Measurements from ENCODE around the gene CLCF1. TPM values are rescaled to one million over a fixed set of nuclear protein-coding genes. Genes with fewer than 3 reads are reported as not detected.

The CLCF1 gene
- polyA plus RNA-seq, 1 donor from 2014 or later: not detected

DNA sequence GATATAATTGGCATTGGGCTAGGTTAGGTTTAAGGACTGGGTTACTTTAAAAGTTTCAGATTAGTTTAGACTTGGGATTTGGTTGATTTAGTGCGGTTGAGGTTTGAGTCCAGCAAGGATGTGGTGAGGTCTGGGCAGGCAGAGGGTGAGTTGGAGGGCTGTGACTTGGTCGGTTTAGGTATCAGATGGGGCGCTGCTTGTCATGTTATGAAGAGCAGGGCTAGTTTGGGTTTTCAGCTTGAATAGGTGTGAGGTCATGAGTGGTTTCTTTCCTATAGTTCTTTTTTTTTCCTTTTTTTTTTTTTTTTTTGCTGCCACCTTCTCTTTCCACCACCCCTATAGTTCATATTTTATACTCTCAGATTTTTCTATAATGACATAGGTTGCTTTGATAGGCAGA, 4.8 kb downstream of the CLCF1 start:
- Histone ChIP-seq H3F3A (ENCODE audit: insufficient read depth, low read length, poor library complexity, severe bottlenecking) (no peaks in the 10 kb centered on the region), H3K79me2 (replicated peaks; ENCODE audit: insufficient read depth, low read length) (no peaks in the 10 kb centered on the region), H4K20me1 (ENCODE audit: insufficient read depth) (no peaks in the 10 kb centered on the region), H3K4me2 (ENCODE audit: low read length) (no peak overlapping the region), H3K36me3 (ENCODE audit: insufficient read depth, low read length) (no peaks in the 10 kb centered on the region), H3K27ac (ENCODE audit: low read length) (no peak overlapping the region), H3K9me2 (ENCODE audit: insufficient read depth, low read length) (no peaks in the 10 kb centered on the region), H2AFZ (ENCODE audit: low read depth, low read length) (no peak overlapping the region), H3K9me3 (ENCODE audit: low read length) (no peaks in the 10 kb centered on the region), H3K9ac (ENCODE audit: low read length) (no peak overlapping the region), H3K27me3 (ENCODE audit: insufficient read depth, low read depth, low read length) (peaks cover 16% of the 10 kb centered on the region), H3K4me3 (ENCODE audit: low read length) (no peak overlapping the region)
- TF ChIP-seq, protein P1, sequence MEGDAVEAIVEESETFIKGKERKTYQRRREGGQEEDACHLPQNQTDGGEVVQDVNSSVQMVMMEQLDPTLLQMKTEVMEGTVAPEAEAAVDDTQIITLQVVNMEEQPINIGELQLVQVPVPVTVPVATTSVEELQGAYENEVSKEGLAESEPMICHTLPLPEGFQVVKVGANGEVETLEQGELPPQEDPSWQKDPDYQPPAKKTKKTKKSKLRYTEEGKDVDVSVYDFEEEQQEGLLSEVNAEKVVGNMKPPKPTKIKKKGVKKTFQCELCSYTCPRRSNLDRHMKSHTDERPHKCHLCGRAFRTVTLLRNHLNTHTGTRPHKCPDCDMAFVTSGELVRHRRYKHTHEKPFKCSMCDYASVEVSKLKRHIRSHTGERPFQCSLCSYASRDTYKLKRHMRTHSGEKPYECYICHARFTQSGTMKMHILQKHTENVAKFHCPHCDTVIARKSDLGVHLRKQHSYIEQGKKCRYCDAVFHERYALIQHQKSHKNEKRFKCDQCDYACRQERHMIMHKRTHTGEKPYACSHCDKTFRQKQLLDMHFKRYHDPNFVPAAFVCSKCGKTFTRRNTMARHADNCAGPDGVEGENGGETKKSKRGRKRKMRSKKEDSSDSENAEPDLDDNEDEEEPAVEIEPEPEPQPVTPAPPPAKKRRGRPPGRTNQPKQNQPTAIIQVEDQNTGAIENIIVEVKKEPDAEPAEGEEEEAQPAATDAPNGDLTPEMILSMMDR (IDR thresholded peaks at IDR 0.05; ENCODE audit: poor library complexity, severe bottlenecking): no peak
- TF ChIP-seq EP300 (conservative IDR thresholded peaks at IDR 0.05; ENCODE audit: poor library complexity, severe bottlenecking) (no peak), MXI1 (conservative IDR thresholded peaks at IDR 0.05; ENCODE audit: poor library complexity, severe bottlenecking) (no peak), EZH2 (IDR thresholded peaks at IDR 0.05; ENCODE audit: borderline replicate concordance, insufficient read depth, low read length, poor library complexity, severe bottlenecking) (no peak), POLR2AphosphoS5 (IDR thresholded peaks at IDR 0.05) (no peak), SMC3 (conservative IDR thresholded peaks at IDR 0.05; ENCODE audit: poor library complexity) (no peak), RAD21 (conservative IDR thresholded peaks at IDR 0.05) (no peak), TAF1 (IDR thresholded peaks at IDR 0.05; ENCODE audit: low read depth) (no peak)
- TF ChIP-seq, protein P2, sequence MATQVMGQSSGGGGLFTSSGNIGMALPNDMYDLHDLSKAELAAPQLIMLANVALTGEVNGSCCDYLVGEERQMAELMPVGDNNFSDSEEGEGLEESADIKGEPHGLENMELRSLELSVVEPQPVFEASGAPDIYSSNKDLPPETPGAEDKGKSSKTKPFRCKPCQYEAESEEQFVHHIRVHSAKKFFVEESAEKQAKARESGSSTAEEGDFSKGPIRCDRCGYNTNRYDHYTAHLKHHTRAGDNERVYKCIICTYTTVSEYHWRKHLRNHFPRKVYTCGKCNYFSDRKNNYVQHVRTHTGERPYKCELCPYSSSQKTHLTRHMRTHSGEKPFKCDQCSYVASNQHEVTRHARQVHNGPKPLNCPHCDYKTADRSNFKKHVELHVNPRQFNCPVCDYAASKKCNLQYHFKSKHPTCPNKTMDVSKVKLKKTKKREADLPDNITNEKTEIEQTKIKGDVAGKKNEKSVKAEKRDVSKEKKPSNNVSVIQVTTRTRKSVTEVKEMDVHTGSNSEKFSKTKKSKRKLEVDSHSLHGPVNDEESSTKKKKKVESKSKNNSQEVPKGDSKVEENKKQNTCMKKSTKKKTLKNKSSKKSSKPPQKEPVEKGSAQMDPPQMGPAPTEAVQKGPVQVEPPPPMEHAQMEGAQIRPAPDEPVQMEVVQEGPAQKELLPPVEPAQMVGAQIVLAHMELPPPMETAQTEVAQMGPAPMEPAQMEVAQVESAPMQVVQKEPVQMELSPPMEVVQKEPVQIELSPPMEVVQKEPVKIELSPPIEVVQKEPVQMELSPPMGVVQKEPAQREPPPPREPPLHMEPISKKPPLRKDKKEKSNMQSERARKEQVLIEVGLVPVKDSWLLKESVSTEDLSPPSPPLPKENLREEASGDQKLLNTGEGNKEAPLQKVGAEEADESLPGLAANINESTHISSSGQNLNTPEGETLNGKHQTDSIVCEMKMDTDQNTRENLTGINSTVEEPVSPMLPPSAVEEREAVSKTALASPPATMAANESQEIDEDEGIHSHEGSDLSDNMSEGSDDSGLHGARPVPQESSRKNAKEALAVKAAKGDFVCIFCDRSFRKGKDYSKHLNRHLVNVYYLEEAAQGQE (IDR thresholded peaks at IDR 0.05; ENCODE audit: borderline replicate concordance): no peak

DNA sequence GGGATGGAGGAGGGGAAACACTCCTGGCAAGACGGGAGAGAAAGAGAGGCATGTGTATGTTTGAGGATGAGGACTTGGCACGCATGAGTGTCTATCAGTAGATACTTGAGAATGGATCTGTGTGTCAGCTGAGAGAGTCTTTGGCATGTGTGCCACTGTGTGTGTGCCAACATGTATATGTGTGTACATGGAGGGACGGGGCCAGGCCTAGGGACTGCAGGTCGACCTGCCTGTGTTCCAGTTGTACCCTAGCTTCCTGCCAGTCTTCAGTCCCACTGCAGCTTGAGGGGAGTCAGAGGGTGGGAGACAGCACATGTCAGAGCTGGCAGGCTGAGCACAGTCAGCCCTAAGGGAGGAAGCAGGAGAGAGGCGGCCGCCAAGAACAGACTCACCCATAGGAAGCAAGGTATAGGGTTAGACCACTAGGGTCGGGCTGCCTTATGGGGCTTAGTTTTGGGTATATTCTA, 5.6 kb downstream of the CLCF1 start:
- no peak for TF ChIP-seq EP300 (conservative IDR thresholded peaks at IDR 0.05; ENCODE audit: poor library complexity, severe bottlenecking)
- TF ChIP-seq, protein P2 (IDR thresholded peaks at IDR 0.05; ENCODE audit: borderline replicate concordance): no peak
- TF ChIP-seq, protein P1 (IDR thresholded peaks at IDR 0.05; ENCODE audit: poor library complexity, severe bottlenecking): no peak
- TF ChIP-seq MXI1 (conservative IDR thresholded peaks at IDR 0.05; ENCODE audit: poor library complexity, severe bottlenecking): no peak
- no peak for TF ChIP-seq EZH2 (IDR thresholded peaks at IDR 0.05; ENCODE audit: borderline replicate concordance, insufficient read depth, low read length, poor library complexity, severe bottlenecking)
- TF ChIP-seq TAF1 (IDR thresholded peaks at IDR 0.05; ENCODE audit: low read depth): no peak
- TF ChIP-seq RAD21 (conservative IDR thresholded peaks at IDR 0.05): no peak
- TF ChIP-seq POLR2AphosphoS5 (IDR thresholded peaks at IDR 0.05): no peak
- no peak for TF ChIP-seq SMC3 (conservative IDR thresholded peaks at IDR 0.05; ENCODE audit: poor library complexity)
- no peaks in the 10 kb centered on the region for H4K20me1 ChIP-seq (ENCODE audit: insufficient read depth)
- H3K36me3 ChIP-seq (ENCODE audit: insufficient read depth, low read length): no peaks in the 10 kb centered on the region
- H3F3A ChIP-seq (ENCODE audit: insufficient read depth, low read length, poor library complexity, severe bottlenecking): no peaks in the 10 kb centered on the region
- H3K4me2 ChIP-seq (ENCODE audit: low read length): no peak overlapping the region
- H3K27ac ChIP-seq (ENCODE audit: low read length): no peak overlapping the region
- H3K27me3 ChIP-seq (ENCODE audit: insufficient read depth, low read depth, low read length): peaks cover 9% of the 10 kb centered on the region
- H3K9me3 ChIP-seq (ENCODE audit: low read length): no peaks in the 10 kb centered on the region
- no peaks in the 10 kb centered on the region for H3K9me2 ChIP-seq (ENCODE audit: insufficient read depth, low read length)
- no peak overlapping the region for H2AFZ ChIP-seq (ENCODE audit: low read depth, low read length)
- H3K79me2 ChIP-seq (replicated peaks; ENCODE audit: insufficient read depth, low read length): no peaks in the 10 kb centered on the region
- H3K9ac ChIP-seq (ENCODE audit: low read length): no peak overlapping the region
- no peak overlapping the region for H3K4me3 ChIP-seq (ENCODE audit: low read length)

Data from neural cell (in vitro differentiated cells).